Measurements from ENCODE around the gene PTPRA. TPM values are rescaled to one million over a fixed set of nuclear protein-coding genes. Genes with fewer than 3 reads are reported as not detected.

PTPRA gene
- total RNA-seq, 1 donor from 2014 or later = 59.5 TPM

- Mint-ChIP-seq H3K27me3 (ENCODE audit: unreplicated experiment) (no peaks in the 10 kb centered on the region), H3K4me1 (ENCODE audit: low read depth, unreplicated experiment) (peaks cover 11% of the 10 kb centered on the region), H3K4me3 (ENCODE audit: unreplicated experiment) (no peak overlapping the region), H3K36me3 (ENCODE audit: unreplicated experiment) (no peaks in the 10 kb centered on the region), H3K9me3 (ENCODE audit: unreplicated experiment) (no peaks in the 10 kb centered on the region), H3K27ac (ENCODE audit: unreplicated experiment) (no peak overlapping the region)
- TF ChIP-seq CTCF (IDR thresholded peaks at IDR 0.05; ENCODE audit: partially characterized antibody, unreplicated experiment) = no peak
- no peak for DNase-seq
These were observed 5.2 kb downstream of the PTPRA start for GRCh38 chr20:2878515-2878914.

- H3K4me1 Mint-ChIP-seq (ENCODE audit: low read depth, unreplicated experiment) = peaks cover 11% of the 10 kb centered on the region
- DNase-seq = no peak
- no peaks in the 10 kb centered on the region for H3K27me3 Mint-ChIP-seq (ENCODE audit: unreplicated experiment)
- TF ChIP-seq CTCF (IDR thresholded peaks at IDR 0.05; ENCODE audit: partially characterized antibody, unreplicated experiment) = no peak
- no peaks in the 10 kb centered on the region for H3K36me3 Mint-ChIP-seq (ENCODE audit: unreplicated experiment)
- no peak overlapping the region for H3K4me3 Mint-ChIP-seq (ENCODE audit: unreplicated experiment)
- no peak overlapping the region for H3K27ac Mint-ChIP-seq (ENCODE audit: unreplicated experiment)
- H3K9me3 Mint-ChIP-seq (ENCODE audit: unreplicated experiment) = no peaks in the 10 kb centered on the region
These were observed 5.9 kb downstream of the PTPRA start for GRCh38 chr20:2879146-2879545.

GRCh38 chr20:2880650-2881049 lies 7.4 kb downstream of the PTPRA start:
- H3K4me3 Mint-ChIP-seq (ENCODE audit: unreplicated experiment) = no peak overlapping the region
- no peak for TF ChIP-seq CTCF (IDR thresholded peaks at IDR 0.05; ENCODE audit: partially characterized antibody, unreplicated experiment)

GRCh38 chr20:2883726-2884637 lies 10.7 kb downstream of the PTPRA start:
- DNase-seq = no peak

More at GRCh38 chr20:2880650-2881049, 7.4 kb downstream of the PTPRA start:
- Mint-ChIP-seq H3K9me3 (ENCODE audit: unreplicated experiment) (no peaks in the 10 kb centered on the region), H3K27ac (ENCODE audit: unreplicated experiment) (no peak overlapping the region), H3K4me1 (ENCODE audit: low read depth, unreplicated experiment) (peaks cover 5% of the 10 kb centered on the region), H3K36me3 (ENCODE audit: unreplicated experiment) (no peaks in the 10 kb centered on the region), H3K27me3 (ENCODE audit: unreplicated experiment) (no peaks in the 10 kb centered on the region)
- no peak for DNase-seq

More at GRCh38 chr20:2883726-2884637, 10.7 kb downstream of the PTPRA start:
- Mint-ChIP-seq H3K36me3 (ENCODE audit: unreplicated experiment) (no peaks in the 10 kb centered on the region), H3K27ac (ENCODE audit: unreplicated experiment) (no peak overlapping the region), H3K9me3 (ENCODE audit: unreplicated experiment) (no peaks in the 10 kb centered on the region), H3K4me1 (ENCODE audit: low read depth, unreplicated experiment) (no peaks in the 10 kb centered on the region), H3K4me3 (ENCODE audit: unreplicated experiment) (no peak overlapping the region), H3K27me3 (ENCODE audit: unreplicated experiment) (no peaks in the 10 kb centered on the region)
- TF ChIP-seq CTCF (IDR thresholded peaks at IDR 0.05; ENCODE audit: partially characterized antibody, unreplicated experiment) = no peak
